GM12872 (cell line): ENCODE data around the gene MEAK7.

ENCODE experiments used
- TF ChIP-seq, protein P1 (sequence below): IDR thresholded peaks from 3 replicates; pipeline ENCODE4 v1.5.1; 2011; ENCODE audit warnings: low read depth, mild to moderate bottlenecking, low read length, moderate library complexity; ENCODE audit not compliant: insufficient read depth

MEAK7 gene

DNA sequence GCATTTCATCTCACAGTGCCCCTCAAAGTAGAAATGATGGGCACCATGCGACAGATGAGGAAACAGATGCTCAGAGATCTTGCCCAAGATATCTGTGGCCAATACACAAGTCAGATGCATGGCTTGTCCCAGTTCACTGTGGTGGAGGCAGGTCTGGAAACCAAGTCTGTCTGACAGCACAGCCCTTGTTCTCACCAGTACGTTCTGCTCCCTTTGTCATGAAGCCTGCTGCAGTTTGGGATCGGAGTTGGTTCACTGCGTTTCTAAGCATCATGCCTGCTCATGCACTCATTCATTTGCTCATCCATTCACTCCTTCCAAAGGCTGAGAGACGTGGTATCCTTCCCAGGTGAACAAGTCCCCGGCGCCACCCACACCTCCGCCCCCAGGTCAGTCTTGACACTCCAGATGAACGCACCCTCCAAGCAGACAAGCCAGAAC is 27.2 kb upstream of the MEAK7 start:
- TF ChIP-seq, protein P1, sequence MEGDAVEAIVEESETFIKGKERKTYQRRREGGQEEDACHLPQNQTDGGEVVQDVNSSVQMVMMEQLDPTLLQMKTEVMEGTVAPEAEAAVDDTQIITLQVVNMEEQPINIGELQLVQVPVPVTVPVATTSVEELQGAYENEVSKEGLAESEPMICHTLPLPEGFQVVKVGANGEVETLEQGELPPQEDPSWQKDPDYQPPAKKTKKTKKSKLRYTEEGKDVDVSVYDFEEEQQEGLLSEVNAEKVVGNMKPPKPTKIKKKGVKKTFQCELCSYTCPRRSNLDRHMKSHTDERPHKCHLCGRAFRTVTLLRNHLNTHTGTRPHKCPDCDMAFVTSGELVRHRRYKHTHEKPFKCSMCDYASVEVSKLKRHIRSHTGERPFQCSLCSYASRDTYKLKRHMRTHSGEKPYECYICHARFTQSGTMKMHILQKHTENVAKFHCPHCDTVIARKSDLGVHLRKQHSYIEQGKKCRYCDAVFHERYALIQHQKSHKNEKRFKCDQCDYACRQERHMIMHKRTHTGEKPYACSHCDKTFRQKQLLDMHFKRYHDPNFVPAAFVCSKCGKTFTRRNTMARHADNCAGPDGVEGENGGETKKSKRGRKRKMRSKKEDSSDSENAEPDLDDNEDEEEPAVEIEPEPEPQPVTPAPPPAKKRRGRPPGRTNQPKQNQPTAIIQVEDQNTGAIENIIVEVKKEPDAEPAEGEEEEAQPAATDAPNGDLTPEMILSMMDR, result no peak

DNA sequence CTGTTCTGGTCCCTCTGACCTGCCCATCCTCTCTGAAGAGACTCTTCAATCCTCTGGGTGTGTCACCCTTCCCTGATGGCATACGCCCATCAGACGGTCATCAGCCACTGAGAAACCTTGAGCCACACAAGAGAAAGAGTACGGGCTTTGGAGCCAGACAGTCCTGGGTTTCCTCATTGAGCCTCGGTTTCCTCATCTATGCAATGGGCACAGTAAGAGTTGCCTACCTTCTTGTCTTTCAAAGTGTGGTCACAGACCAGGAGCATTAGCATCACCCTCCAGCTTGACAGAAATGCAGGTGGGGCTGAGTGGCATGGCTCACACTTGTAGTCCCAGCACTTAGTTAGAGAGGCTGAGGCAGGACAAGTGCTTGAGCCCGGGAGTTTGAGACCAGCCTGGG is 26.1 kb upstream of the MEAK7 start:
- TF ChIP-seq, protein P1, result no peak

DNA sequence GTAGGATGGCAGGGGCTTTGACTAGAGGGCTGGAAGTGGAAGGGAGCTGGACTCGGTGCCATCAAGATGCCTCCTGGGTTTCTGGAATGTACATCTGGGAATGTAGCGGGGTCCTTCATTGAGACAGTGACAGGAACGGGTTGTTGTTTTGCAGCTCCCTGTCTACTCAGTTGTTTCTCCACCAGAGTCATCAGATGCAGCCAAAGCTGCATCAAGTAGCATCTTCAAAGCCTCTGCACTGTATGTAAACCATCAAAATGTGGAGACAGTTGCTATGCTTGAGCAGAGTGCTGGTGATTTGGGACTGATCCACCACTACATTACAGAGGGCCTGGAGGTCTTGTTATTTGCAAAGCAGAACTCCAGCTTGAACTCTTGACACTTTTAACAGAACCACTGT is 25.1 kb upstream of the MEAK7 start:
- TF ChIP-seq, protein P1, result no peak

DNA sequence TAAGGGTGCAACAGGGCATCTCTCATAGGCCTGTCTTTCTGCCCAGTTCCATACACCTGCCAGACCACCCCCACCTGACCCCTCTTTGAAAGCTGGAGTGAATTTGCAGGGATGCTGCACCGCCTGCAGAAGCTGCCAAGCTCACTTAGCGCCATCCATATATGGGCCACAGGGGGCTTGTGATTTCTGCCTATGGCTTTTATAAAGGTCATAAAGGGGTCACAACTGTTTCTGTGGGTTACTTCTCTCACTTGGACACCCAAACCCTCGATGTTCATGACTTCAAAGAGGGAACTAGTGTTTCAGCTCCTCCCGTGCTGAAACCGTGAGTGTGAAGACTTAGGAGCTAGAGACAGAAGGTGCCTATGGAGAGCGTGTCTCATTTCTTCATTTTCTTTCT is 23.9 kb upstream of the MEAK7 start:
- TF ChIP-seq, protein P1, result no peak

DNA sequence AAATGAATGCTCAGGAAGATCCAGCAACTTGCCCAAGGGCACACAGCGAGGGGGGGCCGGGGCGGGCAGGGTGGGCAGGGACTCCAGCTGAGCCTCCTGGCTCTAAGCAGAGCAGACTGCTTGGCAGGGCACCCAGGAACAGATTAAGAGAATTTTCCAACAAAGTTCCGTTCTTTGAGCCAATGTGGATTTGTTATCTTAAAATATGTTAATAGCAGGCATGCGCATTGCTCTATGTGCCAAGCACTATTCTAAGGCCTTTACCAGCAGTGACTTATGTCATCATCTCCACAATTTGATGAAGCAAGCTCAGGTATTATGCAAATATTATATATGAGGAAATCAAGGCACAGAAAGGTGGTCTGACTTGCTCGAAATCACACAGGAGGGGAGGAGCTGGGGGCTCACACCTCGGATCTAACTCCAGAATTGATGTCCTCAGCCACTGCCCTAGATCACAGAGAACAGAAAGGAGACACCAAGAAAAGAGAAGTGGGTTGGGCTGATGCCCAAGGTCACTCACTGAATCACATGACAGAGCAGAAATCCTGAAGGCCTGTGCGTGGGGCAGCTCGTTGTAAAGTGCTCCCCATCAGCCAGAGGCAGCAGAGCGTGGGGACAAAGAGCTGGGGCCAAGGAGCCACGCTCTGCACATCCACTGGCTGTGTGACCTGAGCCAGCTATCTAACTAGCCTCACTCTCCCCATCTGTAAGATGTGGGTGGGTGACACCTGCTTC is 23.2 kb upstream of the MEAK7 start:
- TF ChIP-seq, protein P1, result no peak

DNA sequence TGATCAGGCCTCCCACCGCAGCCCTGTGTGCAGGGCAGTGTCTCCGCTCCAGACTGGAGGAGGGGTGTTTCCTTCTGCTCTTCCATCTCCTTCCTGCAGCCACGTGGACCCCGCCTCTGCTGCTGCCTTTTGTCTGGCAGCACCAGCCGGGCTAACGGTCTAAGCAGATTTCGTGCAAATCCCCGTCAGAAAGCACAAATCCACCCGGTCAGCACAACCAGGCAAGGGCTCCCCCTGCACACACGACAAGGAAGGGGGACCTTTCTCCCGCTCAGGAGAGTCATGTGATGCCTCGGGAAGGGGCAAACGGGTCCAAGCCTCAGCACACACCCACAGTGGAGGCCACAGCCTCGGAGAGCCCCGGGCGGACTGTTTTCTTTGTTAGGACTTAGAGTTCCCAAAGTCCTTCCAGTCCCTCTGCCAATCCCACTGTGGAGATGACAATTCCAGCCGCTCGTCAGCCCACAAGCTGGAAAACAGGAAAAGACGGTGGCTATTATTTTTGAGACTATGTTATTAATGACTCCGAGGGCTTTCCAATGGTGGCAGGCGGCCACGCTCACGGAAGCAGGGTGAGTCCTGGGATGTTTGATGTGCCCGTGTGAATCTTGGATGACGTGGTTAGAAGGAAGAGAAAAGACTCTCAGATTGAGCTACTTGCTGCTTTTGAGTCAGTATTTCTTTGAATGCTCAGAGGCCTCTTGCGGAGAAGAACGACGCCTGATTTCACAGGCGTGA is 22.5 kb upstream of the MEAK7 start:
- TF ChIP-seq, protein P1, result no peak

DNA sequence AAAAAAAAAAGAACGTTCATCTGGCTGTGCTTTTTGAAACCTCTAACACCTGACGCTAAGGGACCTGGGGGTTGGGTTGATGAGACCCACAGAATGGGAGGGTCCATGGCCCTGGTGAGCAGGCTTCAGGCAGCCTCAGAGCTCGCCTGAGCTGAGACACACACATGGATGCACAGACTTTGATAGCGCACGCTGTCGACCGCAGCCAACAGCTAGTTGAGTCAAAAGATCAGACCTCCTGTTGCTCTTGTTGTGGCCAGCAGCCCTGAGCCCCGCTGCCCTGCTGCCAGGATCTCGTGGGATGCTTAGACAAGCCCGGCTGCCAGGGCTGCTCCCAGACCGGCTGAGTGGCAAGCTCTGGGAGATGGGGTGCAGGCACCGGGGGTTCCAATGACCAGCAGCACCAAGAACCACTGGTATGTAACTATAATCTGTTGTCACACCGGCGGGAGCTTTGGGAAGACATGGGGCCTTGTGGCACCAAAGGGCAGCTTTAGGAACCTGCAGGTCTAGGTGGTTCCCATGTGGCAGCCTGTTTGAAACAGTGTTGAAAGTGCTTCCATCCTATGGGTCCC is 20.0 kb upstream of the MEAK7 start:
- TF ChIP-seq, protein P1, result no peak
